Right atrium auricular region (tissue), 2 donors: ENCODE data around the gene GNRH2. TPM values are rescaled to one million over a fixed set of nuclear protein-coding genes. Genes with fewer than 3 reads are reported as not detected.
"Not testable (repeated sequence)": the region's sequence is repeated elsewhere in the genome, so short reads cannot be mapped to it uniquely, and the experiment has no call there.

Experiments used
- DNase-seq: peaks from one replicate; pipeline ENCODE4 v3.0.0-alpha.2; 2019; ENCODE audit warnings: low spot score
- H3K27ac ChIP-seq, 2 donors: fragments of 200-600 bp; sonication (generic); 1 replicate in 1 of 2; 2 replicates in 1 of 2; pipeline ENCODE4 v1.5.1; 2016 to 2019
- H3K27me3 ChIP-seq, 2 donors: fragments of 200-600 bp; sonication (generic); one replicate each; pipeline versions ENCODE4 v1.5.1 to v1.6.0; 2017 to 2019
- H3K36me3 ChIP-seq: fragments of 200-600 bp; sonication (generic); one replicate; pipeline ENCODE4 v1.5.1; 2016
- H3K4me1 ChIP-seq, 2 donors: fragments of 200-600 bp; sonication (generic); one replicate each; pipeline versions ENCODE4 v1.5.1 to v1.6.0; 2017 to 2019
- H3K4me3 ChIP-seq, 2 donors: fragments of 200-600 bp; sonication (generic); 1 replicate in 1 of 2; 2 replicates in 1 of 2; pipeline ENCODE4 v1.5.1; 2017 to 2019; ENCODE audit warnings: mild to moderate bottlenecking in 1 of 2, moderate library complexity in 1 of 2
- H3K9me3 ChIP-seq, 2 donors: fragments of 200-600 bp; sonication (generic); one replicate each; pipeline ENCODE4 v1.5.1; 2019
- CTCF ChIP-seq, 2 donors: fragments of 200-600 bp; sonication (generic); IDR thresholded peaks; one replicate each; pipeline ENCODE4 v1.5.1; 2019; ENCODE audit warnings: antibody characterized with exemption in 2 of 2
- total RNA-seq, 2 donors: library from RNA; depleted of rRNA; stranded (reverse); fragments of >200 nt; gene quantifications; one replicate each; pipeline ENCODE4 v1.1.0, GENCODE V29; 2016

Gene GNRH2
- total RNA-seq, 2 donors from 2014 or later: not detected

GRCh38 chr20:3047486-3048419 lies 4.3 kb downstream of the GNRH2 start:
- no peak for DNase-seq
- H3K9me3 ChIP-seq: no peaks in the 10 kb centered on the region
- H3K4me1 ChIP-seq: peaks cover 0 to 22% of the 10 kb centered on the region in 2 donors
- no peaks in the 10 kb centered on the region for H3K27me3 ChIP-seq
- no peak overlapping the region for H3K4me3 ChIP-seq
- H3K36me3 ChIP-seq: peaks cover 26% of the 10 kb centered on the region
- H3K27ac ChIP-seq: no peak overlapping the region
- no peak for TF ChIP-seq CTCF (IDR thresholded peaks at IDR 0.05)

GRCh38 chr20:3051385-3052019 lies 8.1 kb downstream of the GNRH2 start:
- Histone ChIP-seq H3K9me3 (no peaks in the 10 kb centered on the region), H3K36me3 (peaks cover 26% of the 10 kb centered on the region), H3K27me3 (no peaks in the 10 kb centered on the region), H3K27ac (no peak overlapping the region), H3K4me1 (peaks cover 0 to 11% of the 10 kb centered on the region in 2 donors), H3K4me3 (no peak overlapping the region)
- no peak for TF ChIP-seq CTCF (IDR thresholded peaks at IDR 0.05)
- no peak for DNase-seq

GRCh38 chr20:3059489-3059888 lies 16.1 kb downstream of the GNRH2 start:
- Histone ChIP-seq H3K9me3 (no peaks in the 10 kb centered on the region), H3K4me3 (no peak overlapping the region), H3K27me3 (no peaks in the 10 kb centered on the region), H3K36me3 (no peaks in the 10 kb centered on the region), H3K27ac (no peak overlapping the region), H3K4me1 (no peaks in the 10 kb centered on the region)
- DNase-seq: no peak
- TF ChIP-seq CTCF (IDR thresholded peaks at IDR 0.05): no peak

GRCh38 chr20:3064119-3064518 lies 20.7 kb downstream of the GNRH2 start:
- H3K27me3 ChIP-seq, H3K4me3 ChIP-seq, H3K36me3 ChIP-seq, H3K9me3 ChIP-seq, H3K4me1 ChIP-seq, DNase-seq, H3K27ac ChIP-seq: not testable (repeated sequence)

GRCh38 chr20:3067139-3068014 lies 24.0 kb downstream of the GNRH2 start:
- TF ChIP-seq CTCF (IDR thresholded peaks at IDR 0.05): no peak
- H3K27me3 ChIP-seq: peaks cover 0 to 5% of the 10 kb centered on the region in 2 donors
- no peak overlapping the region for H3K4me3 ChIP-seq
- peaks cover 0 to 13% of the 10 kb centered on the region in 2 donors for H3K4me1 ChIP-seq
- no peak for DNase-seq
- no peak overlapping the region for H3K27ac ChIP-seq
- H3K9me3 ChIP-seq: no peaks in the 10 kb centered on the region
- no peaks in the 10 kb centered on the region for H3K36me3 ChIP-seq
